IPS-NIHi7 (cell line): Measurements from ENCODE around the gene PMP22.

Experiments
- DNase-seq: peaks from one replicate; pipeline ENCODE4 v3.0.0; 2012; ENCODE audit warnings: mixed read lengths; ENCODE audit errors: extremely low spot score

PMP22 gene

DNA sequence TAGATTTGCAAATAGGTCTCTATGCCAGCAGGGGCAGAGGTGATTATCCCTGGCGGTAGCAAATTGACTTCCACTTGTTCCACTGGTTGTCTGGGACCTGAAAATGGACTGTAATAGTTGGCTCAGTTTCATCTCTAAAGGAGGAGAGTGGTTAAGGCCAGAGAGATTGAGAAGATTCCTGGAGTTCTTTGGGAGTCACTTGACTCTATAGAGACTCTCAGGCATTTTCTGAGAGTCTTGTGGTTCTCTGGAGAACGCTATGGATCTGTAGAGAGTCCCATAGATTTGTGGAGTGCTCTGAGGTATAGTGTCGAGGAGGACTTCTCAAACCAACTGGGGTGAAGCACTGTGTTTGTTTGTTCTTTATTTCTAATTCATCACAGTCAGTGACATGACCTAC, 8.9 kb upstream of the PMP22 start:
- DNase-seq = no peak

DNA sequence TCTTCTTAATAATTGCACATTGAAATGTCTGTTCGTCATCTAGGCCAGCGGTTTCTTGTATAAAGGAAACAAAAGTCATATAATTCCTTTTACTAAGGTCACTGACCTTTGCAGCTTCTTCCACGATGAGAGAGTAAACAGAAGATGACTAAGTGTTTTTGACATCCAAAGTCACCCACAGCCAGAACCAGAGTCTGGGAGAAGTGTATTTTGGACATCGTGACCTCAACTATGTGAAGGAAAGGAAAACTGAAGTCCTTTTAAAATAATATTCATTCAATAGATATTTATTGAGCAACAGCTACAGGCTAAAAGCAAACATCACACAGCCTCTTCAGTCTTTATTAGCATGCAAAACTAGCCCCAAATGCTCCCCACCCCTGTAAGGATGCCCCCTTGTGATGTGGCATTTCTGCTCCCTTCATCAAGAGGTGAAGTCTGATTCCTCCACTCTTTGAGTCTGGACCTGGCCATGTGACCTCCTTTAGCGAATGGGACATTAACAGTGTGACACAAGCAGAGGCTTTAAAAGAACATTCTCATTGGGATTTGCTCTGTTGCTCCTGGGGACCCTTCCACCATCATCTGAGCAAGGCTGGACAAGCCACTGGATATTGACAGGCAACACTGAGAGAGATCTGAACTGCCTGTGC, 8.1 kb upstream of the PMP22 start:
- no peak for DNase-seq

DNA sequence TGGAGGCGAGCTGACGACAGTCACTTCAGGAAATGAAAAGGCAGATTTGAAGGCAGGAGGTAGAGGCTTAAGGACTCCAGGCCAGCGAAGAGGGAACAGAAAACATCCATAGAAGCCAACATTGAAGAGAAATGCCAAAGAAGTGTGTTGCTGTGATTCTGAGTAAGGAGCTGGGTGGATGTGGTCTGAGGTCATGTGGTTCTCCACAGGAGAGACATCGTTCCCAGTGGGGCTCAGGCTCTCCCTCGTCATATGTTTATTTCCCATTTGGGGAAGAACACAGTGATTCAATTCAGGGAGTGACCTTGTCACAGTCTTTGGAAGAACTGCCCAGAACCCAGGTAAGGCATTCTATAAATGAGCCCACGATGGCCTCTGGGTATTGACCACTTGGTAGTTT, 6.6 kb upstream of the PMP22 start:
- DNase-seq = no peak

DNA sequence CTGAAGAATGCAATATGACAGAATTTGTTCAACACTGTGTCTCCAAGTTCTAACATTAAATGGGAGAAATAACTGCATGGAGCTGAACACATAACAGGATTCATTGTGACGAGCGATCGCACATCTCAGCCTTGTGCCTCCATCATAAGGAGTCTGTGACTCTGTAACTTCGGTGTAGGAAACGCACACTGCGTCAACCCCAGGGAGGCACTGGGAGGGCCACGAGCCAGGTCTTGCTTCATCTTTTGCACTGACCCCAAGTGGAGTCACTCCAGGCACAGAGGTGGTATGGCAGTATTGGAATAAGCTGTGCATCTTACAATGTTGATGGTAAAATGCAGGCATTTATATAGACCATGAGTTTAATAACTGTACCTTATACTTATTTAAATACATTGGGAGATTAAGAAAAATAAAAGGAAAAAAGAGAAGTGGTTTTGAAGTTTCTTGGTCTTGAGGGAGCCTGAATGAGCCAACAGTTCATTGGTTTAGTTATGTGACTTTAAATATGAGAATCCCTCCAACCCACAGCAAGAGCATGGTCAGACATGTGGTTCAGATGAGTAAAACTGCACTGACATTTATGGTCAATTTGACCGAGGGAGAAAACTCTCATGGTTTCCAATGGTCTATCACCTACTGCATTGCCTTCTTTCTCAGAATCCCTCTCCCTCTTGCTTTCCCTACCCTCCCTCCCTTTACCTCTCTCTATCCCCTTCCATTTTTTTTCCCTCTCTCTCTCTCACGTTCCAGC, 5.7 kb upstream of the PMP22 start:
- DNase-seq = no peak

DNA sequence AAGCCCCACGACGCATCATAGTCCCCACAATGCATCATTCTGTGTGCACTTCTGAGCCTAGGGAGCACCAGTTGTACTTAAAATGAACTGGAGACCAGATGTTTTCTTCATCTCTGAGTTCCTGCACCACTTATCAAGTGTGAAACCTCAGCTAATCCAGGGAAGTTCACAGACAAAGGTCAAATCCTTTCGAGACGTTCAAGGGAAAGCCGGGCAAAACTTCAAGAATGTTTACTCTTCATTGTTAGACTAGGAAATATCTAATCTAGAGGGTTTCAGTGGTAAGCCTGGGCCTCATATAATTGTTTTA, 4.6 kb upstream of the PMP22 start:
- DNase-seq = no peak

DNA sequence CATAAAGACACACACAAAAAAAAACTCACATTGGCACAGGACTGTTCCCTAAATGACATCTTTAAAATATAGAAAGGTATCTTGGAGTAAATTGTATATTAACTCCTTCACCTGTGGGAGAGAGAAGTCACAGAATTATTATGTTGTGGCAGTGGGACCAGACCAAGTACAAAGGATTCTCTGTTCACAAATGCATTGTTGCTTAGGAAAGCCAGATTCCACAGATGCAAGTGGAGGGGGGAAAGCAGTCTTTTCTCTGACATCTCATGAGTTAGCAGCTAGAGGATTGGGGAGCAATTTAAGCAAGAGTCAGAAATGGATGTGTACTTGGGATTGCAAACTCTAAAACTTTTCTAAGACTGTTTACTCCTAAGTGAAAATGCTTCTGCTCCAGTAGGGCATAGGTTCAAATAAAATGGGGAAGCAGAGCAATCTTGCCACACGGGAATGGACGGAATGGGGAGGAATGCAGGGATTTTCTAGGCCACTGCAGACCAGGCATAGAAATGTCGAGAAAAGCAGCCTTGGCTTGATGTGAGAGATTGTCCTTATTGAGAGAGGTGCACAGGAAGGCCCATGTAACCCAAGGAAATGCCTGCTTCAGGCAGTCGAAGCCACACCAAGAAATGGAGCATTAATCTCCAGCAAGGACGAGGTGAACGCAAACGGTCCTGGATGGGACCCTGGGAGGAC, 4.1 kb upstream of the PMP22 start:
- DNase-seq = no peak

DNA sequence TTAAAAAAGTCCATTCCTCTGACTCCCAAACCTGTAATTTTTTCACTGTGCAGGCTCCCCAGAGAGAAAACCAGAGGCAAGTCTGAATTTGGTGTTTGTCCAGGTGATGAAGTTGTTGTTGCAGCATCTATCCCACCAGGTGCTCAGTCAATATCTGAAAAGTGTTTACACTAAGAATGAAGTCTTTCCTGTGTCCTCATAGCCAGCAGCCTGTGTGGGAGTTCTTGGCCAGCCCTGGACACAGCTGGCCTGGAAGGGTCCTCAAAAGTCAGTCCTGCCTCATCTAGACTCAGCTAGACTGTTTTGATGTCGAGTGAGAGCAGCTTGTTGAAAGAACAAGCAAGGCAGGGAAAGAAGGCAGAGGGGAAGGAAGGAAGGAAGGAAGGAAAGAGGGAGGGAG, 3.3 kb upstream of the PMP22 start:
- DNase-seq = no peak

DNA sequence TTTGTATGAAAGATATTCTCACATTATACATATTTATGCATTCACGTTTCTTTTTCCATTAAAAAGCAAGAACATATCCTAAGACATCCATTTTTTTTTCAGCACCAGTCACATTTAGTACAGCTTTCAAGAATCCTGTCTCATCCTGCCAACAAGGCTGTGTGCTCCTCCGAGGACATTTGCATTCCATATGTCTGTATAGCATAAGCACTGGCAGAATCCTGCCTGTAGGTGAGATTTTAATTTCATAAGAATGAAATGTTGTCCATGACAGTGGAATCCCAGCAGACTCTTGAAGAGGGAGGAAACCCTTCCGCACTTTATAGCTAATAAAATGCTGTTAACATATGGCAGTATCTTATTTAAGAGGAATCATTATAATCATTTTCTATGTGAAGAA, 2.9 kb upstream of the PMP22 start:
- no peak for DNase-seq

DNA sequence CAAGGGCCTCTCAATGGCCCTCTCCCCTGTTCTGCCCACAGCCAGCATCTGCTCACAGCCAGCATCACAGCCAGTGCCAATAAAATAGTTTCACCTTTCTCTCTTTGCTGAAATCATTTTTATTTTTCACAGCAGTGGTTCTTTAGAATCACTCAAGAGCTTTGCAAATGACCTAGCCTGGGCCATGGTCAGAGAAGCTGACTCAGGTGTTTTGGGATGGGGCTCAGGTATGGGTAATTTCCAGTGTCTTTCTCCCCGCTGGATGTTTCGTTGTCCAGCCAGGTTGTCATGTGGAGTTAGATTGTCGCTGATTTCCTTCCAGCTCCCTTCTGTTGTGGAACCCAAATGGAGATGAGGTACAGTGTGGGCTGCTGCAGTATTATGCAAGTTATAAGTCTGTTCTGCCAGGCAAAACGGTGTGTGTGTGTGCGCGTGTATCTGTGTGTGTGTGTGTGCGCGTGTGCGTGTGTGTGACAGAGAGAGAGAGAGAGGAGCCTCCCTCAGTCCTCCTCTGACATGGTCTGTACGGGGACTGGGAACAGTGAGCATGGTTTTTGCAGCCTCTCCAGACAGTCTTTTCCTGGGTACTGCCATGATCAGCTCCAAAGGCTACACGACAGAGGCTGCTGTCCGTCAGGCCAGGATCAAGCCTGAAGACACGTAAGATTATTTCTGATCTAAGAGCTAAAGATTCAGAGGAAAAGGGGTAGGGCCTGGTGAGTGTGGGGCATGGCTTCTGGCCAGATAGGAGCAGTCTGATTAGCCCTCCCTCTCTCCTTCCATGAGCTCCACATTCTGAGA, 1.4 kb upstream of the PMP22 start:
- DNase-seq = no peak

DNA sequence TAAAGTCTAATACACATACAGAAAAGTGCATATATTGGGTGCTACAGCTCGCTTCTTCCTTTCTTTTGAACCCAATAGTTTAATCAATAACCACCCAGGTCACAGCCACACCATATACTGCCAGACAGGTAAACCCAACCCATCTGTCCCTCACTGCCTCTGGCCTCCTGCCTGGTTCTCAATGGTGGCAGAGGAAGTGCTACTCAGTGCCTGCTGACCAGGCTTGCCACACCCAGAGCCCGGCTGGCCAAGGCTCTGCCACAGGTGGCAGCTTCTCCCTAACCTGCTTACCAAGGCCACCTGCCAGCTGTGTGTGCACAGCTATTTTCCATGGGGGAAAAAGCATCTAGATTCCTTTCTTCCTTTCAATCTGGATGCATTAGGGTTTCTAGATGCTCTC, 584 bp downstream of the PMP22 start:
- DNase-seq = no peak

DNA sequence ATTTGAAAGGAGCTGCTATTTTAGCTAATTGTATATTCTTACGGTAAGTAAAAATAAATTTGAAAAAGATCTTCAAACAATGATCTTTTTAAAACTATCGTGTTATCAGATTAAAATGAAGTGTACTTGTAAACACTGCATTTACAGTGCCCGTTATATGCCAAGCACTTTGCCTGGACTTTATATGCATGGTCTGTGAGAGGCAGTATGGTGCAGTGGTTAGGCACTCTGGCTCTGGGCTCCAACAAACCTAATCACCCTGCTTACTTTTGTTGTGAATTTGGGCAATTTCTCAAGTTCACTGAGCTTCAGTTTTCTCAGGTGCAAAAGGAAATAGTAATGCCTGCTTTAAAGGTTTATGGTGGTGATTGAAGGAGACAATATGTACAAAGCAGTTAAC, 1.4 kb downstream of the PMP22 start:
- no peak for DNase-seq

DNA sequence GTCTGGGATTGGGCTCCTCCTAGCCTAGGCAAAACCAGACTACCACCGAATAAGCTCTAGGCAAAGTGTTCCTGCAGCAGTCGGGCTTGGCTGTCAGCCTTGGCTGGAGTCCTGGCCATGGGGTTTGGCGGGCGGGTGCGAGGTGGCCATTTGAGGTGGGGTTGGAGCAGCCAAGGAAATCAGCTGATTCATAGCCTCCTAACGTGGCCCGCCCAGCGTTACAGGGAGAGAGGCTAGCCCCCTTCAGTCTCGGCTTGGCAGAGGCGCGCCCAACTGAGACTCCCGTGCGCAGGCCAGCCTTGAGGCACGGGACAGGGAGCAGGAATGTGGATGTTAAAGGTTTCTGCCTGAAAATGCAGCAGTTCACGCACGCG, 1.9 kb downstream of the PMP22 start:
- peak; percentile 67 for DNase-seq

DNA sequence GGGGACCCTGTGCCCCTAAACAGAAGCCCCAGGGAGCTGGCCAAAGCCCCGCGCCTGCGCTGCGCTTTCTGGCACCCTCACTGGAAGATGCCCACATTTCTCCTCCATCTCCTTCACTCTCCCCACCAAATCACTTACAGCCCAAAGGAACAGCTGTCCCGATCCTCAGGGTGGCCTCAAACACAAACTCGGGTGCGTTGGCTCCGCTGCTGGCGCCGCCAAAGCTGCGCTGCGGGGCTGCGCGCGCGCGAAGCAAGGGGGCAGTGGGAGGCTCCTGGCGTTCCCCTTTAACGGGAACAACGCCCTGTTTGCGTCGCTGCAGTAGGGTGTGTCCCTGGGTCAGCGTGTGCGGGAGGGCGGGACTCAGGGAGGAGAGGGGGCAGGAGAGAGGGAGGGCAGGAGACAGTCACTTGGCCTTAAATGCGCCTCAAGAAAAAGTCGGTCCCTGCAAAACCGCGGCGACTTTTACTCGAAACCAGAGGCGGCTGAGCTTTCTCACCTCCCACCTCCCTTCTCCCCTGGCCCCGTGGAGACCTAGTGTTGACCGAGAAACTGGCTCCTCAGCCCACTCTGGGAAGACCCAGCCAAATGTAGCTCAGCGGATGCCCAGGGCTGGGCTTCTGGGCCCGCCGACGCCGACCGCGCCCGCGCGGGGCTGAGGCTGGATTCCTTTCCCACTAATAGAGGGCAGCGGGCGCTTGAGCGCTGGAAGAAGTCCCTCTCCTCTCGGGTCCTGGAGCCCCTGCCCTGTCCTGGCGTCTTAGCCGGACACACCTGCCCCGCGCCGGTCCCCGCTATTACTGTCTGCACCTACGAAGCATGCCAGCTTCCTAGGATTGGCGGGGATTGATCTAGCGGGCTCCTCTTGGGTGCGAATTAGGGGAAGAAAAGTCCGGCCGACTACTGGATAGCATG, 2.6 kb downstream of the PMP22 start:
- DNase-seq = peak; percentile 49

DNA sequence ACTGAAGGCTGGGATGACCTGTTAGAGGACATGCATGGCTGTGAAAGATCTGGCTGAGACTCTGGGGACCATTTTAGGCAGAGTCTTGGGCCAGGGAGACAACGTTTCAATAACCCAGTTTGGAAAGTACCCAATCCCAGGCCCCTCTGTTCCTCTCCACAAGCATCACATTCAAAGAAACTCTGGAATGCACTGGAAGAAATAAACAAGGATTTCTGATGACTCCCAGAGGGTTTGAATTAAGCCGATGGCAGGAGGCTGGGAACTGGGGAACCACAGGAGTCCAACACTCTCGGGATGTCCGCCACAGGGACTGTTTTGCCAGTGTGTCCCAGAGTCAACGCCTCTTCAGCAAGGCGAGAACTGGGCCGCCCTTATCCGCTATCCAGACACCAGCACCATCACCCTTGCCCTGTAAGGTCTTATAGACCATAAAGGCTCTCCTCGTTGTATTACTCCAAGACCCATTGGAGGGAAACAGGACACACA, 3.3 kb downstream of the PMP22 start:
- DNase-seq = no peak

DNA sequence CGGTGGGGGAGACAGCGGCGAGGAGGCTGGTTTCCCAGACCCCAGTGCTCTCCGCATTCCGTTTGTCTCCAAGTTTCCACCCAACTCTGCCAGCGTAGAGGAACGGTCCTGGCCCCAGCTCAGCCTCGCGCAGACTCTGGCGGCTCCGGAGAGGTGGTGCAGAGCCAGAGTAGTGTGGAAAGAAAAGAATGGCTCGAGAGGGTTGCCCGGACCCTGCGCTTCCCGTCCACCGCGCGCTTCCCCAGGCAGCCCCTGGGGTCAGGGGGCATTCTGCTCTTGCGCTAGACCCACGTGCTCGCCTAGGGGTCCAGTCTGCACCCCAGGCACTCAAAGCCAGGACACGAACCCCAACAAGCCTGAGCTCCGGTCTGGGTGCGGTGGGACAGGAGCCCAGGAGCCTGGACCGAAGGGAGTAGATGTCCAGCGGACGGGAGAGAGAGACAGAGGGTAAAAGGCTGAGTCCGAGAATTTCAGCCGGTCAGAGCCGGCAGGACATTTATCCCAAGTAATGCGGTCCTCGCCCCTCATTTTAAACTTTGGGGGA, 3.8 kb downstream of the PMP22 start:
- peak; percentile 60 for DNase-seq

DNA sequence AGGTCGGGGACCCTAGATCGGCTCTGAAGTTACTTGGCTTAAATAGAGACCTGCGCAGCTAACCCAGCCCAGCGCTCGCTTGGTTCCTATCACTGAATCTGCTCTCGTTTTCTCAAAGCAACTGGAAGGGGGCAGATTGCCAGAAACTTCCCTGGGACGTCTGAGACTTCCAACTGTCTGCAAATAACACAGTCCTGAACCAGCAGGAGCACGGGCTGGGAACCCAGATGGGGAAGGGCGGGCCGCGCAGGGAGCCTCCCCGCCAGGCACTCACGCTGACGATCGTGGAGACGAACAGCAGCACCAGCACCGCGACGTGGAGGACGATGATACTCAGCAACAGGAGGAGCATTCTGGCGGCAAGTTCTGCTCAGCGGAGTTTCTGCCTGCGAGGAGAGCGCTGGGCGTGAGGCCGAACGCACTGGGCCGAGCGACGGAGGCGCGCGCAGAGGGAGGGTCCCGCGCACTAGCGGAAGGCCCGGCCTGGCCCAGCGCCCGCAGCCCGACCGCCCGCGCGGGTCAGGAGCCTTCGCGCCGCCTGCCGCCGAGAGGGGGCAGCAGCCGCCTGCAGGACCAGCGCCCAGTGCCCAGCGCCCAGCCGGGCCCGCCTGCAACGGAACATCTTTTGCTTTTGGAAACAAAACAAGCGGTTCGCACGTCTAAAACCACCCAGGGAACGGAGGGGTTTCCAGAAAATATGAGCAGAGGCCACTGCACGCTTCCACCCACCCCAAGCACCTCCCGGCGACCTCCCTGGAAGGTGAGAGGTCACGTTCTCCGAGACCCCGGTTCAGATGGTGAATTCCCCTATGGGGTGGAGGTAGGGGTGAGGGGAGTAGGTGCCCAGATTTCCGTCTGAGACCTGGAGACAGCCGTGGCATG, 4.5 kb downstream of the PMP22 start:
- peak; percentile 90 for DNase-seq

DNA sequence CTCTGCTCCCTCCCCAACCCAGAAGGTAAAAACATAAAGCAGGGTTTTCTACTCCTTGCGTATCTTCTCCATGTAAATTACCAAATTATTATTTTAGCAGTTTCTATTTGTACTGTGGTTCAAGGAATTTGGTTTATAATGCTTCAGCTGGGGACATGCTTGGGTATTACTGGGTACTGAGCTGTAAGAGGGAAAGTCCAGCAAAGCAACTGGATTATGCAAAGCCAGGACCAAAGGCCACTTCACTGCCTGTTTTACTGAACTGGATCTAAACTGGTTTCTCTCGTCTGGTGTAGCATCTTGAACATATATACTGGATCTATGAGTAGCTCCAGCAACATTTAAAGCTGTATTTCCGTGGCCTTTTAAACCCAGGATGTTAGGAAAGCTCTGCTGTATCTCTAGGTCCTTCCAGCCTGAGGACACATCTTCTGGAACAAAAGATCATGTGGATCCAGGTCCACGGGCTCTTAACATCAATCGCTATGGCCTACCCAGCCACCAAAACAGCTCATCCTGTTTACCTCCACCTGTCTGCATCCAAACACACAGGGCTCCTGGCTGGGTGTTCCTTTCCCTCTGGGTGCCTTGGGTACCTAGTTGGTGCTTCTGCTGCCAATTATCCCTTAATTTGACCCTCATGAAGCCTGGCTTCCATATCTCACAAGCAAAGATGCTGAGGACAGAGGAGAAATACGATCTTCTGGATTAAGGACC, 7.2 kb downstream of the PMP22 start:
- no peak for DNase-seq

DNA sequence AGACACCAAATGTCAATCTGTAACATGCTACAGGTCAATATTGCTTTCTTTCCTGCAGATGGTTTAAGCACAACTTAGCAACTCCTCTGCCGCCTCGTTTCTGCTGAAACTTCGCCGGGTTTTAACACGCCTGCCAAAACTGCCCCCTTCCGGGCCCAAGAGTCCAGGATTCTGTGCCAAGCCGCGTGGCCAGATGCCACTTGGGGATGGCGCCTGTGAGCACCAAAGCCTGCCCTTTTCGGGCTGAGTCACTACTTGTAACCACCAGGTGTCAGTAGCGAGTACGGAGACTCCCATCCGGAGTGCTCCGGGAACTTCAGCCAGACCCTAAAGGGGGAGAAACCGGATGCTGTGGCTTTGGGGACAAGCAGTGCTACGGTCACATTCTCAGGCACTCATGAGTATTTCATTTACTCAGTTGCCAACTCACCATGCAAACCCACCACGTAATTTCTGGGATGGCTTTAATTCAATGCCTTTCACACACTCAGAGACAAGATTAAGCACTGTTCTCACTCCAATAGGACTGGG, 7.8 kb downstream of the PMP22 start:
- DNase-seq = peak; percentile 79

DNA sequence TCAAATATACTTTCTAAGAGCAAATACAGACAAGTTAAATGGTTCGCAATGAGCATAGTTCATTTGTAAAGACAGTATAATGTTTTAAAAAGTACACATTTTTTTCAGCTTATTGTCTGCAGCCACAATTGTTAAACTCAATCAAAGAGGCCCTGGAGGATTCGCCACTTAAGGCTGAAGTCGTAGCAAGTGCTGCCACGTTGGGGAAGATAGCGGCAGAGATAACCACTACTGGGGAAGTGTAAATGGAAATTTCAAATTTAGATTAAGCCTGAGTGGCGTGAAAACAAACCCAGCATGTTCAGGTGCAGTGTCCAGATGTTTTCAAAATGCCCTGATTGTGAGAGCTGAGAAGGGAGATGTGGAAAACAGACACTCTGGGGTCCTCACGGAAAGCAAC, 8.4 kb downstream of the PMP22 start:
- no peak for DNase-seq
